Body of pancreas (tissue), 4 donors: ENCODE results near the gene TNS3. TPM values are rescaled to one million over a fixed set of nuclear protein-coding genes. Genes with fewer than 3 reads are reported as not detected.
A peak's percentile ranks its signal among the peaks of the same experiment; 100 is the strongest.
"Not testable (repeated sequence)": the region's sequence is repeated elsewhere in the genome, so short reads cannot be mapped to it uniquely, and the experiment has no call there.

Source experiments
- ATAC-seq: fragments of 150-250 bp; one replicate; pipeline ENCODE4 v1.9.1; 2016
- DNase-seq, 4 donors: peaks; one replicate each; pipeline ENCODE4 v3.0.0-alpha.2; 2019
- H3K27ac ChIP-seq, 4 donors: fragments of 200-600 bp; sonication (generic); 1 replicate in 3 of 4; 2 replicates in 1 of 4; pipeline versions ENCODE4 v1.5.1 to v1.6.1; 2016 to 2019; ENCODE audit warnings: mild to moderate bottlenecking in 1 of 4, mixed read lengths in 1 of 4, moderate library complexity in 1 of 4
- H3K27me3 ChIP-seq, 2 donors: fragments of 200-600 bp; sonication (generic); one replicate each; pipeline ENCODE4 v1.6.0; 2016; ENCODE audit warnings: mild to moderate bottlenecking in 1 of 2
- H3K36me3 ChIP-seq, 2 donors: fragments of 200-600 bp; sonication (generic); replicated peaks in 1 of 2; 2 replicates each; pipeline ENCODE4 v1.5.1; 2016; ENCODE audit warnings: low read depth in 2 of 2; ENCODE audit not compliant: insufficient read depth in 1 of 2
- H3K4me1 ChIP-seq: fragments of 200-600 bp; sonication (generic); one replicate; pipeline ENCODE4 v1.6.0; 2016
- H3K4me3 ChIP-seq, 2 donors: fragments of 200-600 bp; sonication (generic); 1 replicate in 1 of 2; 2 replicates in 1 of 2; pipeline ENCODE4 v1.5.1; 2016 to 2019
- H3K9me3 ChIP-seq, 3 donors: fragments of 200-600 bp; sonication (generic); 1 replicate in 2 of 3; 2 replicates in 1 of 3; pipeline ENCODE4 v1.5.1; 2016
- CTCF ChIP-seq, 7 experiments: fragments of 450-650 bp in 4 of 7; fragments of 200-600 bp in 3 of 7; sonication (generic) in 3 of 7; IDR thresholded peaks; one replicate each; pipeline ENCODE4 v1.5.1; 2016 to 2019; ENCODE audit warnings: antibody characterized with exemption in 7 of 7
- POLR2A ChIP-seq, 3 donors: fragments of 450-650 bp; IDR thresholded peaks; one replicate each; pipeline ENCODE4 v1.6.1; 2016; ENCODE audit warnings: antibody characterized with exemption in 3 of 3, mild to moderate bottlenecking in 2 of 3
- WGBS, 2 donors: methylation state at CpG; one replicate each; pipeline ENCODE4 v1.1.5; 2017; 5-methylcytosine and 5-hydroxymethylcytosine counted together
- intact Hi-C: fragments of 100-400 bp; cut with DNase I; formaldehyde crosslinking; loops from one replicate; pipeline ENCODE4 v1.15.1; 2023
- total RNA-seq, 2 donors: library from RNA; depleted of rRNA; stranded (reverse); fragments of >200 nt; gene quantifications; one replicate each; pipeline ENCODE4 v1.1.0, GENCODE V29; 2016

The TNS3 gene
- total RNA-seq, 2 donors from 2014 or later = 100 to 265 TPM

DNA sequence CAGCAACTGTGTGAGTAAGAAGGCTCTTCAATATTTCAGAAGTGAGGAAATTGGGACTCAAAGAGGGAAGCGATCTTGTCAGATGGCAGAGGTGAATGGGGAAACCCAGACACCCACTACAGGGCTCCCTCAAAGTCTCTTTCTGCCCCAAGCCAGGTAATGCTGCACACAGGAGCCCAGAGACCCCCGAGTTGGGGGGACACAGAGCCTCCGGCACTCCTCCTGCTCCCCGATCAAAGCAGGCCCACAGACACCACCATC lies 139.4 kb downstream of the TNS3 start:
- Histone ChIP-seq H3K36me3 (peaks cover 0 to 19% of the 10 kb centered on the region in 2 donors), H3K4me1 (peaks cover 77% of the 10 kb centered on the region), H3K4me3 (no peak overlapping the region), H3K27ac (peak overlapping the region in 3 of 4 donors; percentile 35 to 55 (median 53)), H3K27me3 (no peaks in the 10 kb centered on the region), H3K9me3 (no peaks in the 10 kb centered on the region)
- no peak for DNase-seq
- 72 to 82% methylated on average over 4 of the region's 4 CpGs for WGBS, 2 donors
- intact Hi-C loops = no loop called here
- no peak for ATAC-seq
- TF ChIP-seq POLR2A (IDR thresholded peaks at IDR 0.05) = no peak
- no peak for TF ChIP-seq CTCF (IDR thresholded peaks at IDR 0.05)

- no peak for TF ChIP-seq POLR2A (IDR thresholded peaks at IDR 0.05)
- TF ChIP-seq CTCF (IDR thresholded peaks at IDR 0.05) = no peak
- intact Hi-C loops = no loop called here
- H3K4me3 ChIP-seq = no peak overlapping the region
- WGBS, 2 donors = 30 to 32% methylated on average over 11 of the region's 11 CpGs
- peak overlapping the region; percentile 35 to 55 (median 45) for H3K27ac ChIP-seq
- peaks cover 0 to 19% of the 10 kb centered on the region in 2 donors for H3K36me3 ChIP-seq
- ATAC-seq (peak; percentile 19), DNase-seq (no peak)
- H3K27me3 ChIP-seq = no peaks in the 10 kb centered on the region
- H3K9me3 ChIP-seq = no peaks in the 10 kb centered on the region
- peaks cover 72% of the 10 kb centered on the region for H3K4me1 ChIP-seq
These were observed 139.9 kb downstream of the TNS3 start for GRCh38 chr7:47441796-47442604.

DNA sequence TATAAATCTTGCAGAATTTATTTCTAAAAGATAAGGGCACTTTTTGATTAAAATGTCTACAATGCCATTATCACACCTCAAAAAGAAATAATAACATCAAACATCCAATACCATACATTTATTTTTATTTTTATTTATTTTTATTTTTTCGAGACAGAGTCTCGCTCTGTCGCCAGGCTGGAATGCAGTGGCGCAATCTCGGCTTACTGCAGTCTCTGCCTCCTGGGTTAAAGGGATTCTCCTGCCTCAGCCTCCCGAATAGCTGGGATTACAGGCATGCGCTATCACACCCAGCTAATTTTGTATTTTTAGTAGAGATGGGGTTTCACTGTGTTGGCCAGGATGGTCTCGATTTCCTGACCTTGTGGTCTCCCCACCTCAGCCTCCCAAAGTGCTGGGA lies 140.9 kb downstream of the TNS3 start:
- WGBS, 2 donors = 75 to 81% methylated on average over 8 of the region's 8 CpGs
- H3K27me3 ChIP-seq, H3K9me3 ChIP-seq, H3K4me3 ChIP-seq, intact Hi-C loops, DNase-seq, ATAC-seq: not testable (repeated sequence)
- peaks cover 62% of the 10 kb centered on the region for H3K4me1 ChIP-seq
- peaks cover 0 to 25% of the 10 kb centered on the region in 2 donors for H3K36me3 ChIP-seq
- peak overlapping the region in 1 of 4 donors; percentile 35 for H3K27ac ChIP-seq

GRCh38 chr7:47440320-47440719 lies 141.6 kb downstream of the TNS3 start:
- intact Hi-C loops = no loop called here
- H3K4me3 ChIP-seq = no peak overlapping the region

DNA sequence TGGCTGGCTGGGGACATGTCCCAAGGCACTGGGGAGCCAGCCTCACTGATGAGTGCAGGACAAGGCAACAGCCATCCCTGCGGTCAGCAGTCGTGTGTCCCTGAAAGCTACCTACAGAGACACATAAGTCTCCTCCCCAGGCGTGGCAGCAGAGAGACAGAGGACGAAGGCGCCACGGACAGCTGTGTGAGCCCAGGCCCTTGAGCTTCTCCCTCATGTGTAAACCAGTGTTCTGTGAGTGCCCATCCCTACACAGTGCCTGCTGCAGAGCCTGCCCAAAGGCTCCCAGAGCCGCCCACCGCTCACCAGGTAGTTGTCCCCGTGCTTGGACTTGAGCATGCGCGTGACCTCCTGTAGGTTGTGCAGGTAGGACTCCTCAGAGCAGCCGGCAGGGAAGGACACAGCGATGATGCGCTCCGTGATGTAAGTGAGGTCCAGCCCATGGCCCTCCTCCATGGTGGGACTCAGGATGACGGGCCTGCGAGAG lies 142.7 kb downstream of the TNS3 start:
- ATAC-seq = no peak
- TF ChIP-seq POLR2A (IDR thresholded peaks at IDR 0.05) (no peak), CTCF (IDR thresholded peaks at IDR 0.05) (no peak)
- WGBS, 2 donors = 89 to 93% methylated on average over 10 to 15 of the region's 17 CpGs

More at GRCh38 chr7:47440320-47440719, 141.6 kb downstream of the TNS3 start:
- ATAC-seq (no peak), DNase-seq (no peak)
- peaks cover 55% of the 10 kb centered on the region for H3K4me1 ChIP-seq
- TF ChIP-seq CTCF (IDR thresholded peaks at IDR 0.05) = no peak
- TF ChIP-seq POLR2A (IDR thresholded peaks at IDR 0.05) = no peak
- H3K36me3 ChIP-seq = peaks cover 0 to 31% of the 10 kb centered on the region in 2 donors
- H3K9me3 ChIP-seq = no peaks in the 10 kb centered on the region
- no peaks in the 10 kb centered on the region for H3K27me3 ChIP-seq
- peak overlapping the region in 1 of 4 donors; percentile 4 for H3K27ac ChIP-seq
- WGBS, 2 donors = 64 to 100% methylated on average over 1 of the region's 1 CpG

More for the DNA sequence above, 142.7 kb downstream of the TNS3 start:
- peaks cover 0 to 38% of the 10 kb centered on the region in 2 donors for H3K36me3 ChIP-seq
- intact Hi-C loops = loop anchor here (10.0 kb wide), 1 partner anchor 376 kb away; no protein-coding TSS in a partner anchor
- no peaks in the 10 kb centered on the region for H3K27me3 ChIP-seq
- peaks cover 44% of the 10 kb centered on the region for H3K4me1 ChIP-seq
- no peak for DNase-seq
- no peaks in the 10 kb centered on the region for H3K9me3 ChIP-seq
- H3K27ac ChIP-seq = no peak overlapping the region
- no peak overlapping the region for H3K4me3 ChIP-seq
